RWPE2 (cell line): ENCODE measurements around the gene ERMP1.

Experiments
- ATAC-seq: fragments of 200-7000 bp; cut with Tn5 transposase; 3 replicates; pipeline ENCODE4 v1.9.1; 2021; ENCODE audit warnings: low read depth
- DNase-seq: peaks from one replicate; pipeline ENCODE4 v3.0.0-alpha.2; 2020; ENCODE audit warnings: low spot score
- H3K27ac ChIP-seq: fragments of 450-650 bp; 2 replicates; pipeline ENCODE4 v1.5.1; 2017; ENCODE audit warnings: mild to moderate bottlenecking; ENCODE audit not compliant: poor library complexity, severe bottlenecking
- H3K27me3 ChIP-seq: fragments of 250-450 bp; sonication (Bioruptor Pico); 2 replicates; pipeline ENCODE4 v1.5.1; 2021; ENCODE audit warnings: mild to moderate bottlenecking, moderate library complexity; ENCODE audit not compliant: insufficient read depth, poor library complexity, severe bottlenecking
- H3K36me3 ChIP-seq: fragments of 250-450 bp; sonication (Bioruptor Pico); 2 replicates; pipeline ENCODE4 v1.5.1; 2020; ENCODE audit warnings: low read depth, mild to moderate bottlenecking, moderate library complexity
- H3K4me1 ChIP-seq: fragments of 250-450 bp; sonication (Bioruptor Pico); 2 replicates; pipeline ENCODE4 v1.5.1; 2021; ENCODE audit warnings: mild to moderate bottlenecking, moderate library complexity; ENCODE audit not compliant: insufficient read depth, poor library complexity, severe bottlenecking
- H3K4me3 ChIP-seq: fragments of 250-450 bp; sonication (Bioruptor Pico); 2 replicates; pipeline ENCODE4 v1.5.1; 2021; ENCODE audit warnings: mild to moderate bottlenecking, moderate library complexity; ENCODE audit not compliant: severe bottlenecking
- H3K9me3 ChIP-seq: fragments of 250-450 bp; sonication (Bioruptor Pico); 2 replicates; pipeline ENCODE4 v1.5.1; 2021; ENCODE audit warnings: mild to moderate bottlenecking, moderate library complexity; ENCODE audit not compliant: severe bottlenecking
- CTCF ChIP-seq: fragments of 450-650 bp; IDR thresholded peaks from one replicate; pipeline ENCODE4 v1.5.1; 2017; ENCODE audit warnings: mild to moderate bottlenecking, moderate library complexity; ENCODE audit not compliant: poor library complexity, severe bottlenecking

Gene ERMP1

DNA sequence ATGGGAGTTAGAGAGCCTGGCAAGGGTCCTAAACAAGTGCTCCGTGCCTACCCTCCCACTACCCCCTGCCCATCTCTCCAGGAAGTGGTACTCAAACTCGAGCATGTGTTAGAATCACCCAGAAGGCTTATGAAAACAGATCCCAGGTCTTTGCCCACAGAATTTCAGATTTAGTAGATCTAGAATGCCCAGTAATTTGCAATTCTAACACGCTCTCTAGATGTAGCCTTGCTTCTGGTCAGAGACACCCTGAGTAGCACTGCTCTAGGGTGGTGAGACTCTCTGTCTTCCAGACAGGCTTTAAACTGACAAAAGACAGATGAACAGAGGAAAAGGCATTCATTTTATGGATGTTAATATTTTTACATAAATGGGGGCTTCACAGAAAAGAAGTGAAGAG is 20.7 kb upstream of the ERMP1 start:
- no peak for TF ChIP-seq CTCF
- Histone ChIP-seq H3K27me3 (no peaks in the 10 kb centered on the region), H3K4me3 (no peak overlapping the region), H3K27ac (no peak overlapping the region), H3K36me3 (no peaks in the 10 kb centered on the region), H3K4me1 (peaks cover 15% of the 10 kb centered on the region), H3K9me3 (no peaks in the 10 kb centered on the region)
- DNase-seq (no peak), ATAC-seq (no peak)

- DNase-seq (no peak), ATAC-seq (no peak)
- no peaks in the 10 kb centered on the region for H3K27me3 ChIP-seq
- peaks cover 15% of the 10 kb centered on the region for H3K4me1 ChIP-seq
- H3K9me3 ChIP-seq: no peaks in the 10 kb centered on the region
- no peak overlapping the region for H3K4me3 ChIP-seq
- H3K27ac ChIP-seq: no peak overlapping the region
- no peak for TF ChIP-seq CTCF
- H3K36me3 ChIP-seq: no peaks in the 10 kb centered on the region
Observed at GRCh38 chr9:5852987-5853386, 20.1 kb upstream of the ERMP1 start.

- no peak overlapping the region for H3K4me3 ChIP-seq
- no peaks in the 10 kb centered on the region for H3K27me3 ChIP-seq
- H3K36me3 ChIP-seq: no peaks in the 10 kb centered on the region
- no peak for TF ChIP-seq CTCF
- peaks cover 15% of the 10 kb centered on the region for H3K4me1 ChIP-seq
- DNase-seq (no peak), ATAC-seq (peak; percentile 99)
- H3K27ac ChIP-seq: peak overlapping the region; percentile 49
- no peaks in the 10 kb centered on the region for H3K9me3 ChIP-seq
Observed at GRCh38 chr9:5851445-5851844, 18.5 kb upstream of the ERMP1 start.

GRCh38 chr9:5850724-5851122 is 17.8 kb upstream of the ERMP1 start:
- Histone ChIP-seq H3K4me1 (peaks cover 15% of the 10 kb centered on the region), H3K36me3 (no peaks in the 10 kb centered on the region), H3K4me3 (no peak overlapping the region), H3K27ac (peak overlapping the region; percentile 49), H3K27me3 (no peaks in the 10 kb centered on the region), H3K9me3 (no peaks in the 10 kb centered on the region)
- DNase-seq (no peak), ATAC-seq (no peak)
- no peak for TF ChIP-seq CTCF

- peaks cover 34% of the 10 kb centered on the region for H3K4me1 ChIP-seq
- TF ChIP-seq CTCF: no peak
- no peaks in the 10 kb centered on the region for H3K9me3 ChIP-seq
- H3K36me3 ChIP-seq: no peaks in the 10 kb centered on the region
- H3K27ac ChIP-seq: no peak overlapping the region
- ATAC-seq: no peak
- no peak overlapping the region for H3K4me3 ChIP-seq
- no peaks in the 10 kb centered on the region for H3K27me3 ChIP-seq
- no peak for DNase-seq
Observed at GRCh38 chr9:5848372-5848882, 15.5 kb upstream of the ERMP1 start.
